Brain pericyte (primary cell): ENCODE results near the gene PXN.
"Not testable (repeated sequence)": the region's sequence is repeated elsewhere in the genome, so short reads cannot be mapped to it uniquely, and the experiment has no call there.

Experiments used
- DNase-seq: peaks from one replicate; pipeline ENCODE4 v3.0.0-alpha.2; 2012; ENCODE audit warnings: low read depth, low spot score

The PXN gene

DNA sequence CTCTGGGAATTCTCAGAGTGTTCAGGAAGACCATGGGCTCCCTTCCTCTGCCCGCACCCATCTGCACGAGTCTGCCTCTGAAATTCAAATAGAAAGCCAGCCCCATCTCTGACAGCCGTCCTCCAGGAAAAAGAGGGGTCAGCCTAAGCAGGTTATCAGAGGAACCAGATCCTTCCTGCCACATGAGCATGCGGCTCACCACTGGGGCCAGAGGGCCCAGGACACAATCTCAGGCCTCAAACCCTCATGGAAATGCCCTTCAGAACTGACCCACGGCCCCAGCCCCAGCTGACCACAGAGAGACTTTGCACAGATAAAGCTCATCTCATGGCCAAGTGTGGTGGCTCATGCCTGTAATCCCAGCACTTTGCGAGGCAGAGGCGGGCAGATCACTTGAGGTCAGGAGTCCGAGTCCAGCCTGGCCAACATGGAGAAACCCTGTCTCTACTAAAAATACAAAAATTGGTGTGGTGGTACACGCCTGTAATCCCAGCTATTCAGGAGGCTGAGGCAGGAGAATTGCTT is 23.2 kb downstream of the PXN start:
- DNase-seq: no peak

DNA sequence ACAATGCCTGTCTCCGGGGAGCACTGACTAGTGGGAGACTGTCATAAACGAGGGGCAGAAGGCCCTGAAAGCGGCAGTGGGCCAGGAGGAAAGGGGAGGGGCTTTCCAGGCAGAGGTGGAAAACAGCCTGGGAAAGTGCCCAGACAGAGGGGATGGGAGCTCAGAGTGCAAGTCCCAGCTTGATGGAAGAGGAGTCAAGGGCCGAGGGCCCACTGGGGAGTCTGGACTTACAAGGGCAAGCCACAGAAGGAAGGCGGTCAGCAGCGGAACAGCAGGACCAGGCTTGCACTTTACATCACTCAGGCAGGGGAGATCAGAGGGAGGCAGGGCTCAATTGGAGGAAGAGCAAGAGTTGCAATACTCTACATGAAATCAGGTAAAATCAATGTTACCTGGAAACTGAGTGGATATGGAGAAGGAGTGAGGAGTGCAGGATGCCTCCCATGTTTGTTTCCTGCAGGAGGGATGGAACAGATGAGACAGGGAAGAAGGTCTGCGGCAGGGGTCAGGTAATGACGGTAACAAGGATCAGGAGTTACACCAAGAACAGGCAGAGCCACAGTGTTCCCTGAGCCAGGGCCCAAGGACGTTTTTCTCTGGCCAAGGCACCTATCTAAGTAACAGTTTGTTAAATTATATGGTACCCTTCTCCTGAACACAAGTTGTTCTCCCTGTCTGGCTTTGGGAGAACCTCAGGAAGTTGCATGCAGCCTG is 23.8 kb downstream of the PXN start:
- peak; percentile 64 for DNase-seq

DNA sequence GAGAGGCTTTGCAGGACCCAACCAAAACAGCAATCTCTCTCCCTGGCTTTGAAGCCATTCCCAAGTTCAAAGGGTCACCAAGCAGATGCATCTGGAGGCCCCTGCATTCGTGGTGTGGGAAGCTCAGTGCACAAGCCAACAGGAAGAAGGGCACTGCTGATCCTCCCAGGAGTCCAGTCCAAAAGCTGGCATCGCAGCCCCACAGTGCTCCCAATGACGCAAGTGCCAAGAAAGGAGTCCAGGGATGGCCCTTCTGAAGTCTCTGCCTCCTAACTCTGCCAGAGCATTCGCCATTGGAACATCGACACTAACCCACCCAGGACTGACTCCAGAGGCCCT is 25.1 kb downstream of the PXN start:
- no peak for DNase-seq

DNA sequence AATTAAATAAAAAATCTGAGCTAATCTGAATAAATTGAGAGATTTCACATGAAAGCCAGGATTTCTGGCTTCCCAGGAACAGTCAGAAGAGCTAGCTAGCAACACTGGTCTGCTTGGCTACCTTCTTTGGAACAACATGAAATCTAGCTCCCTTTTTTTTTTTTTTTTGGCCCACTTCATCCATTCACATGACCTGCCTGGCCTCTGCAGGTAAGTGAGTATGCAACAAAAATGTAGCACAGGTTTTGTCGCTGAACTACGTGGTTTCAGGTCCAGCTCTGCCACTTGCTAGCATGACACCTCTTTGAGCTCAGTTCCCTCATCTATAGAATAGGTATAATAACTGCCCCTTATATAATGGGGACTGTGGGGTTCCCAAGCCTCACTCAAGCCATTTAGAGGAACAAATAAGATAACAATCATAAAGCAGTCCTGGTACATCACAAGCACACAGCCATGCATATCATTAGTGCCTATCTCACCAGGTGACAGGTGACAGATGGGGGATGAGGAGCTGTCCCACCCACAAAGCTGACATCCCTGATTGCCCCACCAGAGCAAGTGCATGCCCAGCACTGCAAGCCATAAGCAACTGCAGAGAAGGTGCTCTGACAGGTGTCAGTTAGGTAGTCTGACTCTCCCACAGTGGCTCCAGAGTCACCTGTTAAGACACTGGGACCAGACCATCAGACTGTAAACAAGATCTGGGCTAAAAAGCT is 25.6 kb downstream of the PXN start:
- no peak for DNase-seq

DNA sequence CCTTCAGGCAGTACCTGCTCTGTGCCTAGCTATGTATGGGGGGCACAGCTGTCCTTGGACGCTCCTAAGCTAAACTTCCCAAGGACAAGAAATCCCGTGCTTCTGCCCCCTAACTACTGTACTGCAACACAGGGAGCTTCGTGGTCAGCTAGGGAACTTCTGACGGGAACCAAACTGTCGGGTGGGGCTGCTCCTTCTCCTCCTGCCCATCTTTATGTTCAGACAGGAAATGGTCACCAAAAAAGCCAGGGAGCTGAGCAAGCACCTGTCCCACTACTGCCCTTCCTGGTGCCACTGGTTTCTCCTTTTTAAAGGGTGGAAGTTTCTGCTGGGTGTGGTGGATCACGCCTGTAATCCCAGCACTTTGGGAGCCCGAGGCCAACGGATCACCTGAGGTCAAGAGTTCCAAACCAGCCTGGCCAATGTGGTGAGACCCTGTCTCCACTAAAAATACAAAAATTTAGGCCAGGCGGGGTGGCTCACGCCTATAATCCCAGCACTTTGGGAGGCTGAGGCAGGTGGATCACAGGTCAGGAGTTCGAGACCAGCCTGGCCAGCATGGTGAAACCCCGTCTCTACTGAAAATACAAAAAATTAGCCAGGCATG is 26.6 kb downstream of the PXN start:
- DNase-seq: no peak

DNA sequence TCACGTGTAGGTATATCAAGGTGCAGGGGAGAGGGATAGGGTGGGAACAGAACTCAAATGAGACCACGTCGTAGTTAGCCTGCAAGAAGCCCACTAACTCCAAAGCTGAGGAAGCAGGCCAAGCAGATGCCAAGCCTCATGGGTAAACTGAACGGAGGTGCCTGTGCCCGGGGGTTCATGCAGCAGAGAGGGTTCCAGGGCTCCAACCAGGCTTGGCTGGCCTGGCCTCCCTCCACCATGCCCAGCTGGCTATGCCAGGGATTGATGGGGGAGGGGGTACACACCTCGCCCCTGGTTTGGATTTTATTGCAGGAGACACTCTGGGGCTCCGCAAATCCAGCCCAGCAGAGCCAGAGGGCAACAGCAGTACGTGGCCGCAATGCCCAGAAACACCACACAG is 27.3 kb downstream of the PXN start:
- DNase-seq: no peak

DNA sequence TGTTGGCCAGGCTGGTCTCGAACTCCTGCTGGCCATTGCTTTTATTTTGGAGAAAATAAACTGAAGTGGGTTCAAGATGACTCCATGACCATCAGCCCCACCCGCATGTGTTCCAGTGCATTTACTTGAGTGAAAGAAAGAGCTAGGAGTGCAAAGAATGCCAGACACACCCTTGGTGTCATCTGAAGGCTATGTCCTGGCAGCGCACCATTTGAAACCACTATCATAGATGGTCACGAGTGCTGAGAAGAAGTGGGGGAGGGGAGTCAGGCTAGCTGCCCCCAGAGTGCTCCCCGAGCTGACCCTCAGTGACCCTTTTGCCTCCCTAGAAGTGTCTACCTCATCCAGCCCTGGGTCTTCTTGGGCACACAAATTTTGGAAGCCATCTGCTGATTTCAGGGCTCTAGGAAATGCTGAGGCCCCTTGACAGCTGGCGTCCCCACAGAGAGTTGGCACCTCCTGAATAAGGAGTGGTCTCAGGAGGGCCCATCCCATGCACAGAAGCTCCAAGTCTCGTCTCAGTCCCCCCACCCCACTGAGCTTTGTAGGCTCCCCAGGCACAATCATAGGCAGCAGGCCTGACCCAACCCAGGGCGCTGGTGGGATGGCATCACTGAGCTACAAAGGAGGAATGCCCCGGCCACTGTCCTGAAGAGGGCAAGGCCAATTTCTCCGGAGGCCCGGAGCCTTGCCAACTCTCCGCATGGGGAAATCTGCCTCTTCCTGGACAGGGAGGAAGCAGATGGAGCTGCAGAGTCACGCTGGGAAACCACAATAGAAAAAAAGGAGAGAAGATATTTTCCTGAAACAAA is 28.0 kb downstream of the PXN start:
- DNase-seq: no peak

DNA sequence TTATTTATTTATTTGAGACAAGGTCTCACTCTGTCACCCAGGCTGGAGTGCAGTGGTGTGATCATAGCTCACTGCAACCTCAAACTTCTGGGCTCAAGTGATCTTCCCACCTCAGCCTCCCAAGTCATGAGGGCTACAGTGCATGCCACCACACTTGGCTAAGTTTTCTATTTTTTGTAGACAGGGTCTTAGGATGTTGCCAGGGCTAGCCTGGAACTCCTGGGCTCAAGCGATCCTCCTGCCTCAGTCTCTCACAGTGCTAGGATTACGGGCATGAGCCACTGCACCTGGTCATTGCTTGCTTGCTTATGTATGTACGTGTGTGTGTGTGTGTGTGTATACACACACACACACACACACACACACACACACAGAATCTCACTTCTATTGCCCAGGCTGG is 28.7 kb downstream of the PXN start:
- DNase-seq: not testable (repeated sequence)

DNA sequence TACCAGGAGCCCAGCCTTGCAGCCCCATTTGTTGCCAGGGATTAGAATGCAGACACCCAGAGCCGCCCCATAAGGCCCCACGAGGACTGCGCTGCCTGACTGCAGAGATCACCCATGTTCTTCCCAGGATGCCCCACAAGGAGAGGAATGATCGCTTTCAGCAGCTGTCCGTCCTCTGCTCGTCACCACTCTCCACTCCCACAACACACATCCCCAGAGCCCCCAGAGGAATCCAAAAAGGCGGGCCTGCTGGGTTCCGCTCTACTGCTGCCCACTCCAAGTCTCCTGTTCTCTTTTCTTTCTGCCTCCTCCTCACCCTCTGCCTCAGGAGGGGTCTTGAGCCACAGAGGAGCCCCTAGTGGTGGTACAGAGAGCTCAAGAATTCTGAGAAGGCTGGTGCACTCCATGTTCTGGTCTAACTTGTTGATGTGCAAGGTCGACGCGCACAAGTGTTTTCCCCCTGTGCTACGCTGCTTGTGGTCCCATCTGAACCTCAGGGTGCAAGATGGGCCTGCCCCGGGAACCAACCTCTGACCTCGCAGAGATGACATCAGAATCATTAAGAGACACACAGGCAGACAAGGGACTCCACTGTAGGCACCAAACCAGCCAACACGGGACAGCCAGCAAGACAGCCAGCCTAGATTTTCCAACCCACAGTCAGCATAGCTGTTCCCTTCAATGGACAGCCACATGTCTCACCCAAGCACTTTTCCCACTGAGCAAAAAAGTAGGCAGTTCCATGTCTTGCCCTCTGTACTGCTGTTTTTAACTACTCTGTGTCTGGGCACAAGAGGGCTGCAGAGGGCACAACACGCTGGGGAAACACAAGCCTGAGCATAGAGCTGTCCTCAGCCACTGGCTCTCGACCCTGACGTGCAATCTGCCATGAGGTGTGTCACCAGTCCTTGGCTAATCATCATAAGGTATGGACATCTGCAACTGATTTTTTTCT is 29.9 kb downstream of the PXN start:
- no peak for DNase-seq

DNA sequence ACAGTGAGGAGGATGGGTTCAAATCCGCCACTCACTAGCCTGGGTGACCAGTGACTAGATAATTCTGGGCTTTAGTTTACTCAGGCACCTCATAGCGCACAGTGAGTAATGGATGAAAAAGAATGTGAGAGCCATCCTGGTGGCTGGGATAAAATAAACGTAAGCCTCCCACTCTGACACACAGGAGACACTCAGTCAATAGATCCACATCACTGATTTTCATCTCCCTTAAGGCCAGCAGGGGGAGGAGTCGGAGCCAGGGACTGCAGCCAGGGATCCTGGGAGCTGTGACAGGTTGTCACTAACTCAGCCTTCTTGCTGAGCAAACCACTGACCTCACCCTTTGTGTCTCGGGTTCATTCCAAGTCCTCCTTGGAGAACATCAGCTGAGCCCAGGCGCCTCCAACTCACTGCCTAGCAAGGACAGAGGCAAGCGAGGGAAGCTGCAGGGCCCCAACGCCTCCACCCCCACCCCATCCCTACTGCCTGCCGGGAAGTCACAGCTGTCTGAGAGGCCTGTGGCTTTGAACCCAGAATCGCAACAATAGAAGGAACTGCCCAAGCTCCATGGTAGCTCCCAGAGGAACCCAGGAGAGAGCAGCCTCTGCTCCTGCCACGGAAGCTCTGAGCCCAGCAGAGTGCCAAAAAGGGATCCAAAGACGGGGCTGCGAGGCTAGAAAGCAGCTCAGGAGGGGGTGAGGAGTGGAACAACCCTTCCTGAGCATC is 30.7 kb downstream of the PXN start:
- DNase-seq: peak; percentile 60

DNA sequence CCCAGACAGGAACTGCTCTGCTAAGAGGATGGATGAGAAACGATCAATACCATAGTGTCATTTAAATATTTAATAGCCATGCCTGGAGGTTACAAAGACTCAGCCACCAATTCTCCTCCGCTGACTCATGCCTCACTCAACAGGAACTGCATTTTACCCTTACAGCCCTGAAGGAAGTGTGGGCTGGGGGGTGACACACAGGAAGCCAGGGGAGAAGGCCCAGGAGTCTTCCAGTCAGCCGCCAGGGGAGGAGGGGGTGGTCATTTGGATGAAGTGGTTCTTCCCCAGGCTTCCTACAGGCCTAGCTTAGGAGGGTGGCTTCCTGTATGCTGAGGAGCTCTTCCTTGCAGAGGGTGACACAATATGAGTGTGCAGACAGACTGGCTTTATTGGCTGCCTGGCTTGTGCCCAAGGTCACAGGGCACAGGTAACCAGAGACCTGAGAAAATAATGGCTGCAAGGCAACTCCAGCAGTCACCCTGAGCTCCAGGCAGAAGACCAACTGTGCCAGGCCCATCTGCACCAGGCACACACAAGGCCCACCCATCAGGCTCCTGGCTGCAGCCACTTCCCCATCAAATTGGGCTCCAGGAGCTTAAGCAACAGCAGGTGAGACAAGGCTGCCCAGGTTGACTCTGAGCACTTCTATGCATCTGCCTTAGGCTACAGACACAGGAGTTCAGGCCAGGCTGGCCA is 34.1 kb downstream of the PXN start:
- DNase-seq: no peak

DNA sequence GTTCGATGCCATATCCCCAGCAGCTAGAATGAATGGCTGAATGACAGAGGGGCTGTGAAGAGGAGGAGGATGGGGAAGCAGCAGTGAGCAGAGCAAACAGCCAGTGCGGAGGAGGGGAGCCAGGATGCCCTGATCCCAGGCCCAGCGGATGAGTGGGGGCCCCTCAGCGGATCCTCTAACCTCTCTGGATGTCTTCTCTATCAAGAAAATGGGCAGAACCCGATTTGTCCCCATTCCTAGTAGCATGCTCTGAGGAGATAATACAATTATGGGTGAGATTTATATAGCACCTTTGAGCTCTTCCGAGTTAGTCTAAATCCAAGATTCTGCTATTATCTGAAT is 34.6 kb downstream of the PXN start:
- no peak for DNase-seq

DNA sequence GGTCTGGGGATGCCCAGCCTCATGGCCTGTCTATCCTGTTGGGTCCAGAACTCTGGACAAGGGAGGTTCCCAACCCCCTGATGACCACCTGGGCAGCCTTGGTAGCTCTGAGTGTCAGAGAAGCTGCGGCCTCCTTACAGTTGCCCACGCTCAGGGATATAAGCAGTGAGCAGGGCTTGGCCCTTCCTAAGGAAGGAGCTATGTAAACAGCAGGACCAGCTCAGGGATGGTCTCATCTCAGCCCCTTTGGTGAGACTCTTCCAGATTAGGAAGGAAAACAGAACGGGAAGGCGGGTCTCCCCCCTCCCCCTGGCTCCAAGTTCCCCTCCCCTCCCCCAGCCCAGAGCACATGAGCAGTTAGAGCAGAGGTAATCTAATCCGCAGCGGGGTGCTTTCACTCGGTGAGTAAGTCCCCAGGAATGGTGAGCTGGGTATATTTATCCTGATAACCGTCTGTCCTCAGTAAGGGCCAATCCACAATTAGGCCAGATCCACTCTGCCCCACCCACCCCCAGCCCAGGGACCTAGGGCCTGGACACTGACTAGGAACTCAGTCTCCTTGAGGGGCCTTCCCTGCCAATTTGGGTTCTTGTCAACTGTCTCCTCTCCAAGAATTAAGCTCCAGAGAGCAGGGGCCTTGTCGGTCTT is 35.1 kb downstream of the PXN start:
- no peak for DNase-seq

DNA sequence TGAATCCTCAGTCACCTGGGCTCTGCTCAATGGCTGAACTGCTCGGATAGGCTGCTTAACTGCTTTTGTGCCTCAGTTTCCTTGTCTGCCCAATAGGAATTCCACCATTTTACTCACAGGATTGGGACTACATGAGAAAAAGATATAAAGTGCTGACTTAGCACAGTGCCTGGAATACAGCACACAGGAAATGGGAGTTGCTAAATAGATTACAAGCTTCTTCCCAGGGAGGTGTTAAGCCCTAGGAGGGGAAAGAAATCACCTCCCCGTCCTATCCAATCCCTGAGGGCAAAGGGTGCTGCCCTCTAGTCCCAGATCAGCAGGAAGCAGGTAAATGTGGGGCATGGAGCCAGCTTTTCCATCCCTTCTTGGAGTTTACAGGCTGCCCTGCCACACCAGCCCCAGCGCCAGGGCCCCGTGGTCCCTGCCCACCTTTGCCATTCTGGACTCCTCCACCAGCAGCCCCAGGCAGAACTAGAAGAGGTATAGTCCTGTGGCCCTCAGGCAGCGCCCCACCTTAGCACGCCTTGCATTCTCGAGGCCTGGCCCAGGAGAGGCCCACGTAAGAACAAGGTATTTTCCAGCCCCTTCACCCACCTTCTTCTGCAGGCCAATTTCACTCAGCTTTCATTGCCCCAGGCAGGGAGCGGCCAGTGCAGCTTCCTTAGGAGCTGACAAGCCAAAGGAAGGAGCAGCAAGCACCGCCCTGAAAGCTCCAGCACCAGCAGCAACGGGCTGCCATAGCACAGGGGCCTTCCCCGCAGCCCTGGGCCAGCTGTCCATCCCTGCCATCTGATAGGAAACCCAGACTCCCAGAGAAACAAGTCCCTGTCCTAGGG is 35.8 kb downstream of the PXN start:
- no peak for DNase-seq

DNA sequence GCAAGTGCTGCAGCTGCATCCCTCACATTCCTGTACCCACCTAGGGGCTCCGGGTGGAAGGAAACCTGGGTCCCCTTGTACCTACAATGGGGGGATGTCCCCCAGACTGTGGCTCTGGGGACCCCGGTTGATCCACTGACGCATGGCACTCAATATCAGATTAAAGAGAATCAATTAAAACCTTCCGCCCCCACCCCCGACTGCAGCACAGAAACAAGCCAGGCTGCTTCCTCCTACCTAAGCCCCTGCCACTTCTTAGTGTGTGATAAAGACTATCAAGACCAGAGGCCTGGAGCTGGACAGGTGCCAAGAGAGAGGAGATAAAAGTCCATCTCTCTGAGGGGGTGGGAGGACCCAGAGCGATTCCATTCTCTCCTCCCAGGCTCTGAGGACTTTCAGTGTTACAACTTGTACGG is 36.5 kb downstream of the PXN start:
- DNase-seq: no peak

DNA sequence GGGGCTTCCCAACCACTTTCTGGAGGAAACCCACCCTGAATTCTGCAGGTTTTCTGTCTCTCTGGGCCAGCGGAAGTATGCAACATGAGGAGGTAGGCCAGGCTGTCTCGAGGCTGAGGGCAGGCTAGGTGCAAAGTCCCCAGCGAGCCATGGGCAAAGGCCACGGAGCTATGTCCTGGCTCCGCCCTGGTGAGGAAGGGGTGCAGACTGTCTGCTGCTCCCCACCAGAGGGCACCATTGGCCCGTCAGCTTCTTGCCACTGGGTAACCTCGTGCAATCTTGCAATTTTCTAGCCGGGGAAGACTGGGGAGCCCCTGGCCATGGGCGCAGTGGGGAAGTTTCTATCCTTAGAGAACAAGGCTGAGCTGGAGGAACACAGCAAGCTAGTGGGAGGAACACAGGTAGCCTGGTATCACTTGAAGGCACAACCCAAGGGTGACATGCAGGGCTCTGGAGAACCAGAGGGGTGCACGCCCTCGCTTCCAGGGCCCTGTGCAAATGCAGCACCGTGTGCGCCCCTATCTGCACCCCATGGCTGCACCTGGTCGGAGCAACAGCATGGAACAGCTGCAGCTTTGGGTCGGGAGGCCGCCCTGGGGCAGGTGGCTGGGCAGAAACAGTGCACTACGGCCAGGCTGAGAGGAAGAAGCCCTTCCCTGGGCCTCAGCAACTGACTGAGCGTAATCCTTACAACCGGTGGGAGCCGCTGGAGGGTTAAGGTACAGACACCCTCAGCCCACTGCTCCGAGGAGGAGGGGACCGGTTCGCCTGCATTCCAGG is 37.0 kb downstream of the PXN start:
- no peak for DNase-seq

DNA sequence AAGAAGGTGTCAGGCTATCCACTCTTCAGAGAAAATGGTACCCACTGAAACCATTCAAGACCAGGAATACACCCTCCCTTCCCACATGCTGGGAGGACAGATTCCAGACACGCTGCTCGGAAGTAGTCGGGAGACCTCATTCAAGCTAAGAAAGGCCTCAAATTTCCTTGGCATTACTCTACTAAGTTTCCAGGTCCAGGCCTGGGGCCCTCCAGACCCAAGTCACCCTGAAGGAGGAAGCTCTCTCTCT is 37.6 kb downstream of the PXN start:
- no peak for DNase-seq
